Esophagus squamous epithelium (tissue), 4 donors: ENCODE data around the gene TNIP1.

Experiments
- POLR2A ChIP-seq, 4 donors: fragments of 450-650 bp; IDR thresholded peaks; one replicate each; pipeline ENCODE4 v1.6.1; 2017; ENCODE audit warnings: antibody characterized with exemption in 4 of 4, mild to moderate bottlenecking in 4 of 4, moderate library complexity in 3 of 4
- TF ChIP-seq, protein P1 (sequence below), 6 experiments: fragments of 450-650 bp in 4 of 6; fragments of 200-600 bp in 2 of 6; sonication (generic) in 2 of 6; IDR thresholded peaks; one replicate each; pipeline ENCODE4 v1.5.1; 2016 to 2019; ENCODE audit warnings: antibody characterized with exemption in 6 of 6, mild to moderate bottlenecking in 4 of 6, moderate library complexity in 4 of 6

DNA sequence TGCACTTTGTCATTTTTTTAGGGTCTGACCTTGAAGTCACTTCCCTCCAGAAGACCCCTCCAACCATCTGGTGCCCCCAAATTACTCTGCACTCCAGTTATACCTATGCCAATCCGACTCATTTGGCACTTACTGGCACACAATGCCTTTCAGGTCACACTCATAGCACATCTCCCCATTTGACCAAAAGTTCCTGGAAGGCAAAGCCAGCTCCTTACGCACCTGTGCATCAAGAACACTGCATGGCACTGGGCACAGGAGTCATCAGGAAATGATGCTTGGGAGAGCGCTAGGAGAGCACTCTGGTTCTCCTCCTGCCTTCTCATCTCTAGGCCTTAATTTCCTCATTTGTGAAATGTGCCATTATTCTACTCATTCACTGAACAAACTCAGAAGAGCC lies 2.9 kb downstream of the TNIP1 start:
- TF ChIP-seq POLR2A (IDR thresholded peaks at IDR 0.05): no peak
- TF ChIP-seq, protein P1, sequence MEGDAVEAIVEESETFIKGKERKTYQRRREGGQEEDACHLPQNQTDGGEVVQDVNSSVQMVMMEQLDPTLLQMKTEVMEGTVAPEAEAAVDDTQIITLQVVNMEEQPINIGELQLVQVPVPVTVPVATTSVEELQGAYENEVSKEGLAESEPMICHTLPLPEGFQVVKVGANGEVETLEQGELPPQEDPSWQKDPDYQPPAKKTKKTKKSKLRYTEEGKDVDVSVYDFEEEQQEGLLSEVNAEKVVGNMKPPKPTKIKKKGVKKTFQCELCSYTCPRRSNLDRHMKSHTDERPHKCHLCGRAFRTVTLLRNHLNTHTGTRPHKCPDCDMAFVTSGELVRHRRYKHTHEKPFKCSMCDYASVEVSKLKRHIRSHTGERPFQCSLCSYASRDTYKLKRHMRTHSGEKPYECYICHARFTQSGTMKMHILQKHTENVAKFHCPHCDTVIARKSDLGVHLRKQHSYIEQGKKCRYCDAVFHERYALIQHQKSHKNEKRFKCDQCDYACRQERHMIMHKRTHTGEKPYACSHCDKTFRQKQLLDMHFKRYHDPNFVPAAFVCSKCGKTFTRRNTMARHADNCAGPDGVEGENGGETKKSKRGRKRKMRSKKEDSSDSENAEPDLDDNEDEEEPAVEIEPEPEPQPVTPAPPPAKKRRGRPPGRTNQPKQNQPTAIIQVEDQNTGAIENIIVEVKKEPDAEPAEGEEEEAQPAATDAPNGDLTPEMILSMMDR (IDR thresholded peaks at IDR 0.05): no peak
